ENCODE results near the gene FAM83B. TPM values are rescaled to one million over a fixed set of nuclear protein-coding genes. Genes with fewer than 3 reads are reported as not detected.
"Not testable (repeated sequence)": the region's sequence is repeated elsewhere in the genome, so short reads cannot be mapped to it uniquely, and the experiment has no call there.

The FAM83B gene
- total RNA-seq, 1 donor, result 0.09 TPM

DNA sequence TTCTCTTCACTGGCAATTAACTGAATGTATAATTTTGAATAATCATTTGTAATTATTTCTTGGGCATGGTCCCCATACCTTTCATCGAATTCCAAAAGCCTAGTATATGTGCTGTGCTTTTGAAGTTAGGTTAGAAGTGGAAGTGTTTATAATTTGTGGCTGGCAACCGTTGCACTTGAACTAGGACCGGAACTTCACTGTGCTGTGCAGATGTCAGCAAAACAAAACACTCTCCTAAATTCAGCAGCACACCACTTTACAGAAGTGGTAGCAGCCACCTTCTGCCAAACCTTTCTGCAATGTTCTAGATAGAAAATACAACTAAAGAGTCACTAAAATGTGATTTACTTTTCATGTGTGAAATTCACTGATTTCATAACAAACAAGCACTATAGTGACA is 111.9 kb downstream of the FAM83B start:
- DNase-seq (ENCODE audit: low read depth), result no peak
- TF ChIP-seq, protein P1, sequence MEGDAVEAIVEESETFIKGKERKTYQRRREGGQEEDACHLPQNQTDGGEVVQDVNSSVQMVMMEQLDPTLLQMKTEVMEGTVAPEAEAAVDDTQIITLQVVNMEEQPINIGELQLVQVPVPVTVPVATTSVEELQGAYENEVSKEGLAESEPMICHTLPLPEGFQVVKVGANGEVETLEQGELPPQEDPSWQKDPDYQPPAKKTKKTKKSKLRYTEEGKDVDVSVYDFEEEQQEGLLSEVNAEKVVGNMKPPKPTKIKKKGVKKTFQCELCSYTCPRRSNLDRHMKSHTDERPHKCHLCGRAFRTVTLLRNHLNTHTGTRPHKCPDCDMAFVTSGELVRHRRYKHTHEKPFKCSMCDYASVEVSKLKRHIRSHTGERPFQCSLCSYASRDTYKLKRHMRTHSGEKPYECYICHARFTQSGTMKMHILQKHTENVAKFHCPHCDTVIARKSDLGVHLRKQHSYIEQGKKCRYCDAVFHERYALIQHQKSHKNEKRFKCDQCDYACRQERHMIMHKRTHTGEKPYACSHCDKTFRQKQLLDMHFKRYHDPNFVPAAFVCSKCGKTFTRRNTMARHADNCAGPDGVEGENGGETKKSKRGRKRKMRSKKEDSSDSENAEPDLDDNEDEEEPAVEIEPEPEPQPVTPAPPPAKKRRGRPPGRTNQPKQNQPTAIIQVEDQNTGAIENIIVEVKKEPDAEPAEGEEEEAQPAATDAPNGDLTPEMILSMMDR (IDR thresholded peaks at IDR 0.05; ENCODE audit: insufficient read depth, low read length), result no peak
- H3K4me3 ChIP-seq (ENCODE audit: low read depth, low read length), result no peak overlapping the region

DNA sequence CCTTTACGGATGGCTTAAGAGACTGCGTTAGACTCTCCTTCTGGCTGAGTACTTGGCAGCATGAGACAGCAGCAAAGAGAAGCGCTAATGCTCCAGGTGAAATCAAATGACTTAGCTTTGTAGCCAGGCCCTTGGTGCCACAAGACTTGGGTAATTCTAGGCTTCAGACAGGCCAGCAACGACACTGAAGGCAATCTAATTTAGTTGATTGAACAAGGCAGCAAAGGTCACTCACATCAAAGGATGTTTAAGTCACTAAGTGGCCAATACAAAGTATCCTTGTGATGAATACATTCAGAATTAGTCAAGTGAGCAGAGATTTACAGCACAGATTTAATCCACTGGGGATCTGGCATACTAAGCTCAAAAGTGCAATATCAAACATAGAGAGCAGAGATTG is 113.2 kb downstream of the FAM83B start:
- TF ChIP-seq, protein P1 (IDR thresholded peaks at IDR 0.05; ENCODE audit: insufficient read depth, low read length), result no peak
- DNase-seq (ENCODE audit: low read depth), result no peak
- H3K4me3 ChIP-seq (ENCODE audit: low read depth, low read length), result no peak overlapping the region

DNA sequence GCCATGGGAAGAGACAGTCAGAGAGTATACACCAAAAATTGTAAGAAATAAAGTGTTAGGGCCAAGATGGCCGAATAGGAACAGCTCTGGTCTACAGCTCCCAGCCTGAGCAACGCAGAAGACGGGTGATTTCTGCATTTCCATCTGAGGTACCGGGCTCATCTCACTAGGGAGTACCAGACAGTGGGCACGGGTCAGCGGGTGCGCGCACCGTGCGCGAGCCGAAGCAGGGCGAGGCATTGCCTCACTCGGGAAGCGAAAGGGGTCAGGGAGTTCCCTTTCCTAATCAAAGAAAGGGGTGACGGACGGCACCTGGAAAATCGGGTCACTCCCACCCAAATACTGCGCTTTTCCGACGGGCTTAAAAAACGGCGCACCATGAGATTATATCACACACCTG is 114.8 kb downstream of the FAM83B start:
- H3K4me3 ChIP-seq (ENCODE audit: low read depth, low read length); DNase-seq (ENCODE audit: low read depth): not testable (repeated sequence)

DNA sequence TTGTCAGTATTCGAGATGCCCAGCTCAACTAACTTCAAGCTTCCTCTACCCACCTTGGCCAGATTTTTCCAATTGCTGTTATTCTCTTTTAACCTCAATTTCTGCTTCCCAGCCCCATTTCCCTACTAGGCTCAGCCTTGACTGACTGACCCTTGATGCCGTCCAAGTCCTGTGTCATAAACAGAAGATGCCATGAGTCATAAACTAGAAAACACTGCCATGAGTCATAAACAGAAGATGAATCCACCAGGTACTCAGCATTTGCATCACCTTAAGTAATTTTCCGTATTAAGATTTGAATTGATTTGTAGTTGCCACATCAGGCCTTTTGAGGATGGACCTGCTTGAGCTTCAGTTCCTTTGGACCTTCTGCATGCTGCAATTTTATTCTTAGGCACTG is 123.8 kb downstream of the FAM83B start:
- no peak overlapping the region for H3K4me3 ChIP-seq (ENCODE audit: low read depth, low read length)

DNA sequence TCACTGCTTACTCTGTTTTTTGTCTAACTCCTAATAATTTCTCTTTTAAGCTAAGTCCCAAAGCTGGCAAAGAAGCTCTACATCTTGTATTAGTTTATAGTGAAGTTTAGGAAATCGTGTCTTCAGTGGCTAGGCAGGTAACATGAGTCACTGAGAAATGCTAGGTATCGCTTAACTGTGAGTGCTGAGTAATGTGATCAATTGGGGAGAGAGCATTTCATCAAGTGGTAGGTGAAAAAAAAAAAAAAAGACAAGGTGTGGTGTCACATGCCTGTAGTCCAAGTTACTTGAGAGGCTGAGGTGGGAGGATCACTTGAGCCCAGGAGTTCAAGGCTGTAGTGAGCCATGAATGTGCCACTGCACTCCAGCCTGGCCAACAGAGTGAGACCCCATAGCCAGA is 125.3 kb downstream of the FAM83B start:
- no peak for DNase-seq (ENCODE audit: low read depth)
- no peak overlapping the region for H3K4me3 ChIP-seq (ENCODE audit: low read depth, low read length)
- TF ChIP-seq, protein P1 (IDR thresholded peaks at IDR 0.05; ENCODE audit: insufficient read depth, low read length), result no peak

More for the DNA sequence above, 123.8 kb downstream of the FAM83B start:
- DNase-seq (ENCODE audit: low read depth), result no peak
- TF ChIP-seq, protein P1 (IDR thresholded peaks at IDR 0.05; ENCODE audit: insufficient read depth, low read length), result no peak

DNA sequence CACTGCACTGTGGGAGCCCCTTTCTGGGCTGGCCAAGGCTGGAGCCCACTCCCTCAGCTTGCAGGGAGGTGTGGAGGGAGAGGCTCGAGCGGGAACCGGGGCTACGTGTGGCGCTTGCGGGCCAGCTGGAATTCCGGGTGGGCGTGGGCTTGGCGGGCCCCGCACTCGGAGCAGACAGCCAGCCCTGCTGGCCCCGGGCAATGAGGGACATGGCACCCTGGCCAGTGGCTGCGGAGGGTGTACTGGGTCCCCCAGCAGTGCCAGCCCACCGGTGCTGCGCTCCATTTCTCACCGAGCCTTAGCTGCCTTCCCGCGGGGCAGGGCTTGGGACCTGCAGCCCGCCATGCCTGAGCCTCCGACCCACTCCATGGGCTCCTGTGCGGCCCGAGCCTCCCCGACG is 132.6 kb downstream of the FAM83B start:
- not testable (repeated sequence) for H3K4me3 ChIP-seq (ENCODE audit: low read depth, low read length); DNase-seq (ENCODE audit: low read depth)

DNA sequence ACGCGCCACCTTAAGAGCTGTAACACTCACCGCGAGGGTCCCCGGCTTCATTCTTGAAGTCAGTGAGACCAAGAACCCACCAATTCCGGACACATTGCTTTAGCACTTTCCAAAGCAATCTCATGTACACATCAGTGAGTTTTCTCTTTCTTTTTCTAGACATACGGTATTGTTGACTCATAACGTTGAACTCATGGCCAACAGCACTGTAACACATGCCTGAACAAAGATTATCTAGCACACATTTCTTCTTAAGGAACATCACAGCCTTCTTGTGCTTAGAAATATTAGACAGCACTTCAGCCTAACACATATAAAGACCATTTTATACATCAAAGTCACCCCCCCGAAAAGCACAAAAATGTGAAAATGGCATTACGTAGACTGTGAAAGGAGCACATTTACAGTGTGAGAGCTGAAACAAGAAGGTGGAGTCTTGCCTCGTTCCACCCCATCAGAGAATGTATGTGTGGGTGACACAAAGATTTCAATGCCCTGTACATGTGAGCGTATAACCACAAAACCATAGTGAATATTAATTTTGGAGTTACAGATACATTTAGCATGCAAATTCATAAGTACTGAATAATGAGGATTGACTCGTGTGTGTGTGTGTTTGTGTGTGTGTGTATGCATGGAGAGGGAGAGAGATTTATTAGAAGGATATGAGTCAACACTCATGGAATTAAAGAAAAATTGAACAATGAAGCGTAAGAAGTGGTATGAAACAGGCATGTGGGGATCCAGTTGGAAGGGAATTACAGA is 134.1 kb downstream of the FAM83B start:
- peak; percentile 73 for DNase-seq (ENCODE audit: low read depth)
- H3K4me3 ChIP-seq (ENCODE audit: low read depth, low read length), result no peak overlapping the region
- TF ChIP-seq, protein P1 (IDR thresholded peaks at IDR 0.05; ENCODE audit: insufficient read depth, low read length), result no peak

DNA sequence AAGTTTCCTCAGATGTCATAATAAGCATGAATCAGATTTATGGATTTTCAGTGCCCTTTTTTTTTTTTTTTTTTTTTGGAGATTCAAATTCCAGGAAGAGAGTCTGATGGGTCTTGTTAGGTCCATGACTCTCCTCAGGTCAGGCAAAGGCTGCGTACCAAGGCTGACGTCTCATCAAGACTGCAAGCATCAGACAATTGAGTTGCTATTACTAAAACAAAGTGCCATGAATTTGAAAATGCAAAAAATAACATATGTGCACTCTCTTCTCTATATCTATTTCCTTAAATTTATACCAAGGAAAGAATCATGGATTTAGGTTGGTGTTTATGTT is 134.7 kb downstream of the FAM83B start:
- DNase-seq (ENCODE audit: low read depth), result no peak
- TF ChIP-seq, protein P1 (IDR thresholded peaks at IDR 0.05; ENCODE audit: insufficient read depth, low read length), result no peak
- no peak overlapping the region for H3K4me3 ChIP-seq (ENCODE audit: low read depth, low read length)
